Measurements from ENCODE around the gene NRSN2. TPM values are rescaled to one million over a fixed set of nuclear protein-coding genes. Genes with fewer than 3 reads are reported as not detected.

The NRSN2 gene
- total RNA-seq, 1 experiment from 2014 or later = 44.9 TPM

DNA sequence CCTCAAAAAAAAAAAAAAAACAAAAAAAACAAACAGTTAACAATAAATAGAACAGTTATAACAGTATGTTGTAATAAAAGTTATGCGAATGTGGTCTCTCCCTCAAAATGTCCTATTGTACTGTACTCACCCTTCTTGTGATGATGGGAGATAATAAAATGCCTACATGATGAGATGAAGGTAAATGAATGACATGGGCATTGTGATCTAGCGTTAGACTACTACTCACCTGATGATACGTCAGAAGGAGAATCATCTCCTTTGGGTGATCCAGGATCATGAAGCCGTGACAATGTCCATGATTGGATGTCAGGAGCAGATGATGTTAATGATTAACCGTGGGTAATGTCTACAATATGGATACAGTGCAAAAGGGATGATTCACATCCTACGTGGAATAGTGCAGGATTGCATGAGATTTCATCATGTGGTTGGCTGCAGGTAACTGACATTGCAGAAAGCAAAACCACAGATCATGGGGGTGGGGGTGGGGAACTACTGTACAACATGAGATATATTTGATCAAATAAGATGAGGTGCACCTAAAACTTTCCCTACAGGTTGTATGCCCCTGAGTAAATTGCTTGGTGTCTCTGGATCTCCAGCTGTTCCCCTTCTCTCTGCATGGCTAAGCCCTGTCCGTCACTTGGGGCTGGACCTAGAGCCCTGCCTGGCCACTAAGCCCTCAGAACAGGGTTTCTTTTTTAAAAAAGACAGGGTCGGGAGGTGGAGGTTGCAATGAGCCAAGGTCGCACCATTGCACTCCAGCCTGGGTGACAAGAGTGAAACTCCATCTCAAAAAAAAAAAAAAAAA, 55.0 kb downstream of the NRSN2 start:
- Histone ChIP-seq H3K27ac (ENCODE audit: low read length) (peak overlapping the region; percentile 75; the same call in 1 of the 2 replicates), H3K36me3 (ENCODE audit: control insufficient read depth, insufficient read depth, low read length) (no peaks in the 10 kb centered on the region), H3K4me3 (ENCODE audit: low read depth in 2 of 2, low read length in 2 of 2) (no peak overlapping the region), H3K9me3 (ENCODE audit: control insufficient read depth, insufficient read depth, low read depth, low read length) (peaks cover 6% of the 10 kb centered on the region; the same call in 1 of the 2 replicates), H3K4me1 (ENCODE audit: control insufficient read depth, insufficient read depth, low read length) (peaks cover 8% of the 10 kb centered on the region), H3K27me3 (ENCODE audit: control insufficient read depth, insufficient read depth, low read length) (no peaks in the 10 kb centered on the region)
- ChIA-PET POLR2A (no interaction called here), CTCF (interaction anchor here (0.5 kb wide), 1 partner anchor 21 kb away, joined by 6 read pairs; the partner anchor contains the start of gene TRIB3)
- no TSS peak for BruUV-seq (replicated peaks)
- no peak; the same call in 1 of the 2 replicates for ATAC-seq
- peak; percentile 95 for DNase-seq (ENCODE audit: low read depth, low spot score)
- intact Hi-C loops (cut with micrococcal nuclease; ENCODE audit: unreplicated experiment) (no loop called here), in situ Hi-C loops (cut with HindIII; ENCODE audit: low pct_unique_long_range_greater_than_20kb, low sequenced_read_pairs) (no loop called here)
- TF ChIP-seq, protein P1, sequence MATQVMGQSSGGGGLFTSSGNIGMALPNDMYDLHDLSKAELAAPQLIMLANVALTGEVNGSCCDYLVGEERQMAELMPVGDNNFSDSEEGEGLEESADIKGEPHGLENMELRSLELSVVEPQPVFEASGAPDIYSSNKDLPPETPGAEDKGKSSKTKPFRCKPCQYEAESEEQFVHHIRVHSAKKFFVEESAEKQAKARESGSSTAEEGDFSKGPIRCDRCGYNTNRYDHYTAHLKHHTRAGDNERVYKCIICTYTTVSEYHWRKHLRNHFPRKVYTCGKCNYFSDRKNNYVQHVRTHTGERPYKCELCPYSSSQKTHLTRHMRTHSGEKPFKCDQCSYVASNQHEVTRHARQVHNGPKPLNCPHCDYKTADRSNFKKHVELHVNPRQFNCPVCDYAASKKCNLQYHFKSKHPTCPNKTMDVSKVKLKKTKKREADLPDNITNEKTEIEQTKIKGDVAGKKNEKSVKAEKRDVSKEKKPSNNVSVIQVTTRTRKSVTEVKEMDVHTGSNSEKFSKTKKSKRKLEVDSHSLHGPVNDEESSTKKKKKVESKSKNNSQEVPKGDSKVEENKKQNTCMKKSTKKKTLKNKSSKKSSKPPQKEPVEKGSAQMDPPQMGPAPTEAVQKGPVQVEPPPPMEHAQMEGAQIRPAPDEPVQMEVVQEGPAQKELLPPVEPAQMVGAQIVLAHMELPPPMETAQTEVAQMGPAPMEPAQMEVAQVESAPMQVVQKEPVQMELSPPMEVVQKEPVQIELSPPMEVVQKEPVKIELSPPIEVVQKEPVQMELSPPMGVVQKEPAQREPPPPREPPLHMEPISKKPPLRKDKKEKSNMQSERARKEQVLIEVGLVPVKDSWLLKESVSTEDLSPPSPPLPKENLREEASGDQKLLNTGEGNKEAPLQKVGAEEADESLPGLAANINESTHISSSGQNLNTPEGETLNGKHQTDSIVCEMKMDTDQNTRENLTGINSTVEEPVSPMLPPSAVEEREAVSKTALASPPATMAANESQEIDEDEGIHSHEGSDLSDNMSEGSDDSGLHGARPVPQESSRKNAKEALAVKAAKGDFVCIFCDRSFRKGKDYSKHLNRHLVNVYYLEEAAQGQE (IDR thresholded peaks at IDR 0.05; ENCODE audit: insufficient read depth in 1 of 2, low read depth in 2 of 2, low read length in 1 of 2) = no peak
- TF ChIP-seq SIN3A (IDR thresholded peaks at IDR 0.05; ENCODE audit: borderline replicate concordance, insufficient read depth, low read depth, low read length) (no peak), POLR2AphosphoS5 (IDR thresholded peaks at IDR 0.05; ENCODE audit: low read depth, low read length) (no peak), TCF7L2 (IDR thresholded peaks at IDR 0.05; ENCODE audit: low read depth, low read length) (no peak)
- TF ChIP-seq, protein P2, sequence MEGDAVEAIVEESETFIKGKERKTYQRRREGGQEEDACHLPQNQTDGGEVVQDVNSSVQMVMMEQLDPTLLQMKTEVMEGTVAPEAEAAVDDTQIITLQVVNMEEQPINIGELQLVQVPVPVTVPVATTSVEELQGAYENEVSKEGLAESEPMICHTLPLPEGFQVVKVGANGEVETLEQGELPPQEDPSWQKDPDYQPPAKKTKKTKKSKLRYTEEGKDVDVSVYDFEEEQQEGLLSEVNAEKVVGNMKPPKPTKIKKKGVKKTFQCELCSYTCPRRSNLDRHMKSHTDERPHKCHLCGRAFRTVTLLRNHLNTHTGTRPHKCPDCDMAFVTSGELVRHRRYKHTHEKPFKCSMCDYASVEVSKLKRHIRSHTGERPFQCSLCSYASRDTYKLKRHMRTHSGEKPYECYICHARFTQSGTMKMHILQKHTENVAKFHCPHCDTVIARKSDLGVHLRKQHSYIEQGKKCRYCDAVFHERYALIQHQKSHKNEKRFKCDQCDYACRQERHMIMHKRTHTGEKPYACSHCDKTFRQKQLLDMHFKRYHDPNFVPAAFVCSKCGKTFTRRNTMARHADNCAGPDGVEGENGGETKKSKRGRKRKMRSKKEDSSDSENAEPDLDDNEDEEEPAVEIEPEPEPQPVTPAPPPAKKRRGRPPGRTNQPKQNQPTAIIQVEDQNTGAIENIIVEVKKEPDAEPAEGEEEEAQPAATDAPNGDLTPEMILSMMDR (IDR thresholded peaks at IDR 0.05) = no peak

DNA sequence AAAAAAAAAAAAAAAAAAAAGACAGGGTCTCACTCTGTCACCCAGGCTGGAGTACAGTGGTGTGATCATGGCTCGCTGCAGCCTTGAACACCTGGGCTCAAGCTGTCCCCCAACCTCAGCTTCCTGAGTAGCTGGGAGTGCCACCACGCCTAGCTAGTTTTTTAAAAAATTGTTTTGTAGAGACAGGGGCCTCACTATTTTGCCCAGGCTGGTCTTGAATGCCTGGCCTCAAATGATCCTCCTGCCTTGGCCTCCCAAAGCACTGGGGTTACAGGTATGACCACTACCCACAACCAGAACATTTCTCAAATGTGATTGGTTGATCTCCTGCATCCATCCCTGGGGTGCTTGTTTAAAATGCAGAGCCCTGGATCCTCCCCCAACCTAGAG, 55.6 kb downstream of the NRSN2 start:
- Histone ChIP-seq H3K27me3 (ENCODE audit: control insufficient read depth, insufficient read depth, low read length) (no peaks in the 10 kb centered on the region), H3K4me1 (ENCODE audit: control insufficient read depth, insufficient read depth, low read length) (peaks cover 11% of the 10 kb centered on the region), H3K27ac (ENCODE audit: low read length) (peak overlapping the region; percentile 70; the same call in 1 of the 2 replicates), H3K9me3 (ENCODE audit: control insufficient read depth, insufficient read depth, low read depth, low read length) (peaks cover 6% of the 10 kb centered on the region; the same call in 1 of the 2 replicates), H3K4me3 (ENCODE audit: low read depth in 2 of 2, low read length in 2 of 2) (no peak overlapping the region), H3K36me3 (ENCODE audit: control insufficient read depth, insufficient read depth, low read length) (no peaks in the 10 kb centered on the region)
- ChIA-PET POLR2A (no interaction called here), CTCF (no interaction called here)
- no peak for ATAC-seq
- in situ Hi-C loops (cut with HindIII; ENCODE audit: low pct_unique_long_range_greater_than_20kb, low sequenced_read_pairs) = no loop called here
- intact Hi-C loops (cut with micrococcal nuclease; ENCODE audit: unreplicated experiment) = no loop called here
- no peak for DNase-seq (ENCODE audit: low read depth, low spot score)
- no TSS peak for BruUV-seq (replicated peaks)
- TF ChIP-seq, protein P2 (IDR thresholded peaks at IDR 0.05) = no peak
- no peak for TF ChIP-seq SIN3A (IDR thresholded peaks at IDR 0.05; ENCODE audit: borderline replicate concordance, insufficient read depth, low read depth, low read length)
- no peak for TF ChIP-seq POLR2AphosphoS5 (IDR thresholded peaks at IDR 0.05; ENCODE audit: low read depth, low read length)
- TF ChIP-seq TCF7L2 (IDR thresholded peaks at IDR 0.05; ENCODE audit: low read depth, low read length) = no peak
- TF ChIP-seq, protein P1 (IDR thresholded peaks at IDR 0.05; ENCODE audit: insufficient read depth in 1 of 2, low read depth in 2 of 2, low read length in 1 of 2) = no peak
